Coronary artery (tissue), 2 donors: ENCODE results near the gene KCTD10.

Experiments
- DNase-seq: peaks from one replicate; pipeline ENCODE4 v3.0.0-alpha.2; 2017; ENCODE audit warnings: low spot score
- H3K27ac ChIP-seq, 2 donors: fragments of 200-600 bp; sonication (generic); one replicate each; pipeline ENCODE4 v1.5.1; 2016 to 2019
- H3K4me3 ChIP-seq: fragments of 200-600 bp; sonication (generic); 2 replicates; pipeline ENCODE4 v1.5.1; 2016; ENCODE audit warnings: mild to moderate bottlenecking, moderate library complexity
- CTCF ChIP-seq: fragments of 200-600 bp; sonication (generic); IDR thresholded peaks from one replicate; pipeline ENCODE4 v1.5.1; 2019; ENCODE audit warnings: antibody characterized with exemption

The KCTD10 gene

GRCh38 chr12:109495012-109495411 is 17.9 kb upstream of the KCTD10 start:
- H3K27ac ChIP-seq = no peak overlapping the region
- no peak for TF ChIP-seq CTCF
- no peak overlapping the region for H3K4me3 ChIP-seq
- DNase-seq = no peak

GRCh38 chr12:109494348-109494881 is 17.3 kb upstream of the KCTD10 start:
- TF ChIP-seq CTCF = no peak
- no peak overlapping the region for H3K4me3 ChIP-seq
- no peak for DNase-seq

GRCh38 chr12:109493938-109494337 is 16.8 kb upstream of the KCTD10 start:
- TF ChIP-seq CTCF = no peak
- Histone ChIP-seq H3K4me3 (no peak overlapping the region), H3K27ac (no peak overlapping the region)

More at GRCh38 chr12:109494348-109494881, 17.3 kb upstream of the KCTD10 start:
- H3K27ac ChIP-seq = no peak overlapping the region

GRCh38 chr12:109493090-109493489 is 16.0 kb upstream of the KCTD10 start:
- Histone ChIP-seq H3K27ac (no peak overlapping the region), H3K4me3 (no peak overlapping the region)
- TF ChIP-seq CTCF = no peak
- DNase-seq = no peak

More at GRCh38 chr12:109493938-109494337, 16.8 kb upstream of the KCTD10 start:
- no peak for DNase-seq

GRCh38 chr12:109492371-109492770 is 15.3 kb upstream of the KCTD10 start:
- H3K4me3 ChIP-seq = no peak overlapping the region
- no peak for TF ChIP-seq CTCF
- no peak for DNase-seq
- no peak overlapping the region for H3K27ac ChIP-seq

- H3K27ac ChIP-seq = no peak overlapping the region
- no peak for DNase-seq
- no peak for TF ChIP-seq CTCF
- no peak overlapping the region for H3K4me3 ChIP-seq
Measured at GRCh38 chr12:109491671-109492070, 14.6 kb upstream of the KCTD10 start.

- TF ChIP-seq CTCF = no peak
Measured at GRCh38 chr12:109489955-109490565, 13.0 kb upstream of the KCTD10 start.

More at GRCh38 chr12:109489955-109490565, 13.0 kb upstream of the KCTD10 start:
- Histone ChIP-seq H3K4me3 (no peak overlapping the region), H3K27ac (no peak overlapping the region)
- no peak for DNase-seq
